Astrocyte of the cerebellum (primary cell): Measurements from ENCODE around the gene MOV10.

Source experiments
- DNase-seq: peaks from one replicate; pipeline ENCODE4 v3.0.0-alpha.2; 2011; ENCODE audit warnings: low read depth
- H3K4me3 ChIP-seq: 2 replicates; pipeline ENCODE4 v1.5.1; 2011; ENCODE audit warnings: mild to moderate bottlenecking, low read depth, low read length, moderate library complexity
- in situ Hi-C: cut with HindIII; loops from 2 replicates; pipeline ENCODE4 v1.10.0; 2017; ENCODE audit warnings: low sequenced_read_pairs
- TF ChIP-seq, protein P1 (sequence below): IDR thresholded peaks from 2 replicates; pipeline ENCODE4 v1.5.1; 2012; ENCODE audit warnings: low read length, low read depth, moderate library complexity, mild to moderate bottlenecking; ENCODE audit errors: missing control alignments

The MOV10 gene

DNA sequence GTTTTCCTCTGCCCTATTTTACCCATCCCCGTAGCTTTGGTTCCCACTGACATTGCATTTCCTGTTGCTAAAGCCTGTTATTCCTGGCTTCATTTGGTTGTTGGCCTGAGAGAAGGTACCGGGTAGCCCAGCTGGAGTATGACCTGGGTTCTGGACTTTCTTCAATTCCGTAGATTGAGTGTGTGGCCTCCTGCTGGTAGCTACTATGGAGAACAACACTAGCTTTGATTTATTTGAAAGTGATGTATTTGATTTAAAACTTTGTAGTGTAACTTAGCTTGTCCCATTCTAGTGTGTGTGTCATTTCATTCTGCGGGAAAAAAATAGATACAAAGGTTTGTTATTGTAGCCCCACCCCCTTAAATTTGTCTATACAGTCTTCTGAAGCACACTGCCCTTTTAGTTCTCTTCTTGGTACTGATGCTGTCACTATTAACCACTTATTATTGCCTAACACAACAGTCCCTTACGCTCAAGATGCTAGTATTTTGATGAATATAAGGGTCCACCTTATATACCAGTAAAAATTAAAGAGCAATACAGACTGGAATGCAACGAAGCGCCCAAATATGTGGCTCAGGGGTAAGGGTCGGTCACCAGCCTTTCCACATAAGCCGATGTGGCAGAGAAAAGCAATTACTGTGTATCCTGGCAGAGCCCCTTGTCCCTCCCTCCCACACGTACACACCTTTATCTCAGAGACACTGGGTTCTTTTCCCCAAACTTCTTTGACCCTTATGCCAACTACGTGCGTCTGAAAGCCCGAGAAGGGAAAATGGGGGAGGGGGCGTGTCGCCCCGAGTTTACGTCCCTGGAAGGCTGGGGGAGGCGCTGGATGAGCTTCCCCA is 643 bp upstream of the MOV10 start:
- H3K4me3 ChIP-seq, result peak overlapping the region; percentile 78
- in situ Hi-C loops, result no loop called here
- TF ChIP-seq, protein P1, sequence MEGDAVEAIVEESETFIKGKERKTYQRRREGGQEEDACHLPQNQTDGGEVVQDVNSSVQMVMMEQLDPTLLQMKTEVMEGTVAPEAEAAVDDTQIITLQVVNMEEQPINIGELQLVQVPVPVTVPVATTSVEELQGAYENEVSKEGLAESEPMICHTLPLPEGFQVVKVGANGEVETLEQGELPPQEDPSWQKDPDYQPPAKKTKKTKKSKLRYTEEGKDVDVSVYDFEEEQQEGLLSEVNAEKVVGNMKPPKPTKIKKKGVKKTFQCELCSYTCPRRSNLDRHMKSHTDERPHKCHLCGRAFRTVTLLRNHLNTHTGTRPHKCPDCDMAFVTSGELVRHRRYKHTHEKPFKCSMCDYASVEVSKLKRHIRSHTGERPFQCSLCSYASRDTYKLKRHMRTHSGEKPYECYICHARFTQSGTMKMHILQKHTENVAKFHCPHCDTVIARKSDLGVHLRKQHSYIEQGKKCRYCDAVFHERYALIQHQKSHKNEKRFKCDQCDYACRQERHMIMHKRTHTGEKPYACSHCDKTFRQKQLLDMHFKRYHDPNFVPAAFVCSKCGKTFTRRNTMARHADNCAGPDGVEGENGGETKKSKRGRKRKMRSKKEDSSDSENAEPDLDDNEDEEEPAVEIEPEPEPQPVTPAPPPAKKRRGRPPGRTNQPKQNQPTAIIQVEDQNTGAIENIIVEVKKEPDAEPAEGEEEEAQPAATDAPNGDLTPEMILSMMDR, result peak; percentile 52
- peak; percentile 38 for DNase-seq

DNA sequence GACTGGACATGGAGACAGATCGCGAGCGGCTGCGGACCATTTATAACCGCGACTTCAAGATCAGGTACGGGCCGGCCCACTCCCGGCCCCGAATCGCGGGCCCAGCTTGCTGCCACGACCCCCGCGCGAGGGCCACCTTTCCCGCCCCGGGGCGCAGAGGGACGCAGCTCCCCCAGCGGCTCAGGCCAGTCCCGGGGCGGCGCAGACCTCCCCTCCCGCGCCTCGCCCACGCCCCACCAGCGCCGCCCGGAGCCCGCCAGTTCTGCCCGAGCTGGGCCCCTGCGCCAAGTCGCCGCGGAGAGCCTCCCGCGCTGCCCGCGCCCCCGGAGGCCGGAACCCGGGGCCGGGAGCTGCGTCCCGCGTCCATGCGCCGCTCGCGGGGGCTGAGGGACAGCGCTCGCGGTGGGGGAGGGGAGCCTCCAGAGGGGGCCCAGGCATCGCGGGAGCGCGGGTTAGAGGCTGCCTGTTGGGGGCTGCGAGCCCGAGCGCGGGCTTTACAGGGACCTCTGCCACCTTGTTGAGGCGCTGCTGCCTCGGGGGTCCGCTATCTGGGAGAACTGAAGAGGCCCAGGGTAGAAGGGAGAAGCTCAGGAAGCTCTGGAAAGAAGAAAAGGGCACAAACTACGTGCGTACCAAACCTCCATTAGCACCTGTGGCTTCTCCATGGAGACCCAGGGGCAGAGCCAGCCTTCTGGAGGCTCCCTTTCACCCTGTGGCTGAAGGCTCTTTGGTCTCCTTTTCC is 698 bp downstream of the MOV10 start:
- TF ChIP-seq, protein P1, result no peak
- DNase-seq, result no peak
- peak overlapping the region; percentile 78 for H3K4me3 ChIP-seq
- in situ Hi-C loops, result no loop called here

DNA sequence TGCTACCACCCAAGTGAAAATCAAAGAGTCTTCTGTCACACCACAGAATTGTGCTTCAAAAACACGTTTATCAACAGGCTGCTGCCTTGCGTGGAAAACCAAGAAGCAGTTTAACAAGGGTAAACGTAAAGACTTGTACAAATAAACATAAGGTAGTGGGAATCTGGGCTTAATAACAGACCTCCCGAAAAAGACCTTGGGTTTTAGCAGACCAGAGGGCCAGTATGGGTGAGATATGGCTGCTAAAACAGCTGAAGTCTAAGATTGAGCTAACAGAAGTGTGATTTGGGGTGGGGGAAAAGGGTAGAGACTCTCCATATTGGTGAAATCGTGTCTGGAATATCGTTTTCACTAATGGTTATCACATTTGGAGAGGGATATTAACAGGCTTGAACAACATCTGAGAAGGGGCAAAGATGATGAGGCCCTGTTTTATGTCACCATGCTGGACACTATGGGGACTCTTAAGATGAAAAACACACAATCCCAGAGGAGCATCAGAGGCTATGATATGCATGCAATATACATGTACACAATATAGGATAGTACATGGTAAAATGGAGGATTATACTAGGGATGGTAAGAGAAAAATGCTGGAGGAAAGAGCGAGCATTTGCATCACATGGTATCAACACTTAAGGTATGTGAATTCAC is 1.4 kb downstream of the MOV10 start:
- H3K4me3 ChIP-seq, result peak overlapping the region; percentile 78
- DNase-seq, result no peak
- TF ChIP-seq, protein P1, result no peak
- in situ Hi-C loops, result no loop called here

DNA sequence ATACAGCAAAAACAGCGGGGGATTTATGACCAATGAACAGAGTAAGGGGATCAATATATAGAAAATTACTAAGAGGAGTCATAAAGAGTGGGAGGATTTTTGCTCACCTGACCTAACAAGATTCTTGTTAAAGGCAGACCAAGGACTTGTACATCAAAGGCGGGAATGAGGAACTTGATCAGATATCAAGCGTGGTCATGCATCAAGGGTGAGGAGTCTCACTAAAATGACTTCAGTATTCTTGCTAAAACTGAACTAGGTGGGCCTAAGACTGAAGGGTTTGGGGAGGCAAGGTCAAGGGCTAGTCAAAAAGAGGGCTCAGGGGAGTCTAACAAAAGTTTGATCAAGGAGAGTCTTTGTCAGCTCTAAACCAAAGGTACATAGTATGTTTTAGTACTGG is 2.1 kb downstream of the MOV10 start:
- in situ Hi-C loops, result no loop called here
- DNase-seq, result no peak
- no peak overlapping the region for H3K4me3 ChIP-seq
- TF ChIP-seq, protein P1, result no peak

DNA sequence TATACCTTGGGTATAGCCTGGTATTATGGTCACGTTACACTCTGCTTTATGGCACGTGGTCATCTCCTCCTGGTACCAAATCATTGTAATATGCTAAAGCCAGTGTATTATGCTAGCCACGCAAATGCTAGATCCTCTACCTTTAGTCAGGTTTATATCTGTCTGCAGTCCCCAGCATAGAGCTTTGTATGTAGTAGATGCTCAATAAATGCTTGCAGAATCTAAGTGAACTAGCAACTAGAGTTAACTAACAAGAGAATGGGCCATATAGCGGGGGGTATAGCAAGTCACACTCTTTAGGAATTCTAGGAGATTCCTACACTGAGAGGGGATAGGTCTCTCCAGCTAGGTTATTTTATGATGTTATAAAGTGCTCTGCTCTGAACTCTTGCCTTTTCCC is 3.0 kb downstream of the MOV10 start:
- in situ Hi-C loops, result no loop called here
- TF ChIP-seq, protein P1, result no peak
- H3K4me3 ChIP-seq, result no peak overlapping the region
- no peak for DNase-seq

DNA sequence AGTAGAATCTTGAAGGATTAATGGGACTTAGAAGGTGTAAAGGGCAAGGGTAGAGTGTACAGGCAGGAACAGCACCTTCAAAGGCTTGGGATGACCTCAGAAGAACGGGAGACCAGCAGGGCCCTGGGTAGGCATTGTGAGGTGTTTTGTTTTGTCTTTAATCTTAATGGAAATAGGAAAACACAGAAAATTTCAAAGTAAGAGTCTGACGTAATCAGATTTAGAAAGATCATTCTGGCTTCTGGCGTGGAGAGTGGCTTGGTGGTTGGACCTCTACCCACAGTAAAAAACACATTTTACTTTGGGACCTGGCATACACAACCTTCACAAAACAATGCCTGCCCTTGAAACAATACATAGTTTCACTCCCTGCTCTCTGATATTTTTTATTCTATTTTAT is 4.1 kb downstream of the MOV10 start:
- H3K4me3 ChIP-seq, result no peak overlapping the region
- no peak for DNase-seq
- TF ChIP-seq, protein P1, result no peak
- in situ Hi-C loops, result no loop called here
